Right renal pelvis (tissue), 4 donors: ENCODE data around the gene CLCN3. TPM values are rescaled to one million over a fixed set of nuclear protein-coding genes. Genes with fewer than 3 reads are reported as not detected.
"Not testable (repeated sequence)": the region's sequence is repeated elsewhere in the genome, so short reads cannot be mapped to it uniquely, and the experiment has no call there.

Source experiments
- DNase-seq, 4 donors: peaks; one replicate each; pipeline ENCODE4 v3.0.0-alpha.2; 2013; ENCODE audit warnings: low read depth in 4 of 4, low spot score in 3 of 4, missing footprints in 1 of 4
- polyA plus RNA-seq, 4 donors: library from polyadenylated mRNA; unstranded; fragments of 120-200 nt; gene quantifications; one replicate each; pipeline ENCODE4 v1.2.1, GENCODE V29; 2013; ENCODE audit not compliant: insufficient read length in 4 of 4

The CLCN3 gene
- polyA plus RNA-seq, 4 donors: 57.9 to 74.2 (median 68.8) TPM

GRCh38 chr4:169650227-169650936 lies 30.0 kb downstream of the CLCN3 start:
- DNase-seq: no peak

- no peak for DNase-seq
Observed at GRCh38 chr4:169652535-169652934, 32.2 kb downstream of the CLCN3 start.

- DNase-seq: no peak
Observed at GRCh38 chr4:169655401-169655800, 35.0 kb downstream of the CLCN3 start.

GRCh38 chr4:169657470-169658107 lies 37.2 kb downstream of the CLCN3 start:
- DNase-seq: no peak

GRCh38 chr4:169658196-169658595 lies 37.8 kb downstream of the CLCN3 start:
- no peak for DNase-seq

- no peak for DNase-seq
Observed at GRCh38 chr4:169658975-169659715, 38.8 kb downstream of the CLCN3 start.

GRCh38 chr4:169659716-169660670 lies 39.6 kb downstream of the CLCN3 start:
- DNase-seq: peak; percentile 67 to 82 (median 78)

GRCh38 chr4:169660929-169661328 lies 40.6 kb downstream of the CLCN3 start:
- no peak for DNase-seq

GRCh38 chr4:169661761-169662160 lies 41.4 kb downstream of the CLCN3 start:
- no peak for DNase-seq

- DNase-seq: no peak
Observed at GRCh38 chr4:169662206-169662605, 41.8 kb downstream of the CLCN3 start.

GRCh38 chr4:169663402-169663801 lies 43.0 kb downstream of the CLCN3 start:
- DNase-seq: no peak

GRCh38 chr4:169663831-169664230 lies 43.5 kb downstream of the CLCN3 start:
- DNase-seq: no peak

- no peak for DNase-seq
Observed at GRCh38 chr4:169664615-169665014, 44.2 kb downstream of the CLCN3 start.

GRCh38 chr4:169665046-169665737 lies 44.8 kb downstream of the CLCN3 start:
- no peak for DNase-seq

- DNase-seq: no peak
Observed at GRCh38 chr4:169668069-169668721, 47.8 kb downstream of the CLCN3 start.

- no peak for DNase-seq
Observed at GRCh38 chr4:169675825-169676224, 55.4 kb downstream of the CLCN3 start.

- no peak for DNase-seq
Observed at GRCh38 chr4:169677150-169677748, 56.9 kb downstream of the CLCN3 start.

GRCh38 chr4:169678486-169678885 lies 58.1 kb downstream of the CLCN3 start:
- DNase-seq: not testable (repeated sequence)
